Measurements from ENCODE around the gene ITGAE. TPM values are rescaled to one million over a fixed set of nuclear protein-coding genes. Genes with fewer than 3 reads are reported as not detected.

ITGAE gene
- total RNA-seq, 2 experiments from 2014 or later = 48.1 to 52.0 TPM

GRCh38 chr17:3810019-3810418 is 9.0 kb upstream of the ITGAE start:
- Mint-ChIP-seq H3K9me3 (no peaks in the 10 kb centered on the region), H3K27ac (no peak overlapping the region), H3K36me3 (peaks cover 31% of the 10 kb centered on the region), H3K4me3 (no peak overlapping the region), H3K4me1 (peaks cover 5% of the 10 kb centered on the region), H3K27me3 (no peaks in the 10 kb centered on the region)
- DNase-seq = no peak
- no peak for ATAC-seq (ENCODE audit: low read depth)
- POLR2A ChIA-PET = no interaction called here

GRCh38 chr17:3809135-3809534 is 8.1 kb upstream of the ITGAE start:
- POLR2A ChIA-PET = no interaction called here
- Mint-ChIP-seq H3K4me3 (no peak overlapping the region), H3K9me3 (no peaks in the 10 kb centered on the region), H3K36me3 (peaks cover 28% of the 10 kb centered on the region), H3K27ac (no peak overlapping the region), H3K4me1 (peaks cover 10% of the 10 kb centered on the region), H3K27me3 (no peaks in the 10 kb centered on the region)
- no peak for ATAC-seq (ENCODE audit: low read depth)
- DNase-seq = no peak

GRCh38 chr17:3808701-3809100 is 7.7 kb upstream of the ITGAE start:
- POLR2A ChIA-PET = no interaction called here
- peaks cover 12% of the 10 kb centered on the region for H3K4me1 Mint-ChIP-seq
- H3K27me3 Mint-ChIP-seq = no peaks in the 10 kb centered on the region
- no peak for DNase-seq
- no peak overlapping the region for H3K27ac Mint-ChIP-seq
- no peaks in the 10 kb centered on the region for H3K9me3 Mint-ChIP-seq
- H3K4me3 Mint-ChIP-seq = no peak overlapping the region
- H3K36me3 Mint-ChIP-seq = peaks cover 28% of the 10 kb centered on the region
- no peak for ATAC-seq (ENCODE audit: low read depth)

- no peak overlapping the region for H3K4me3 Mint-ChIP-seq
- H3K36me3 Mint-ChIP-seq = peaks cover 20% of the 10 kb centered on the region
- H3K27me3 Mint-ChIP-seq = no peaks in the 10 kb centered on the region
- H3K4me1 Mint-ChIP-seq = peaks cover 18% of the 10 kb centered on the region
- POLR2A ChIA-PET = no interaction called here
- H3K9me3 Mint-ChIP-seq = no peaks in the 10 kb centered on the region
- DNase-seq (no peak), ATAC-seq (ENCODE audit: low read depth) (no peak)
- H3K27ac Mint-ChIP-seq = no peak overlapping the region
Observed at GRCh38 chr17:3805581-3805980, 4.6 kb upstream of the ITGAE start.

GRCh38 chr17:3804503-3804931 is 3.5 kb upstream of the ITGAE start:
- POLR2A ChIA-PET = no interaction called here
- ATAC-seq (ENCODE audit: low read depth) (peak; percentile 72), DNase-seq (no peak)
- H3K36me3 Mint-ChIP-seq = peaks cover 18% of the 10 kb centered on the region
- no peak overlapping the region for H3K4me3 Mint-ChIP-seq
- peaks cover 20% of the 10 kb centered on the region for H3K4me1 Mint-ChIP-seq
- no peaks in the 10 kb centered on the region for H3K27me3 Mint-ChIP-seq
- no peak overlapping the region for H3K27ac Mint-ChIP-seq
- no peaks in the 10 kb centered on the region for H3K9me3 Mint-ChIP-seq

GRCh38 chr17:3803308-3803640 is 2.3 kb upstream of the ITGAE start:
- no peak overlapping the region for H3K27ac Mint-ChIP-seq
- POLR2A ChIA-PET = no interaction called here
- no peaks in the 10 kb centered on the region for H3K9me3 Mint-ChIP-seq
- H3K4me1 Mint-ChIP-seq = peaks cover 22% of the 10 kb centered on the region
- DNase-seq (no peak), ATAC-seq (ENCODE audit: low read depth) (no peak)
- peaks cover 12% of the 10 kb centered on the region for H3K36me3 Mint-ChIP-seq
- H3K27me3 Mint-ChIP-seq = peaks cover 2% of the 10 kb centered on the region
- H3K4me3 Mint-ChIP-seq = no peak overlapping the region

GRCh38 chr17:3802461-3803307 is 1.7 kb upstream of the ITGAE start:
- ATAC-seq (ENCODE audit: low read depth) (no peak), DNase-seq (no peak)
- Mint-ChIP-seq H3K27ac (no peak overlapping the region), H3K4me1 (peaks cover 25% of the 10 kb centered on the region), H3K27me3 (peaks cover 2% of the 10 kb centered on the region), H3K36me3 (peaks cover 9% of the 10 kb centered on the region), H3K4me3 (no peak overlapping the region), H3K9me3 (no peaks in the 10 kb centered on the region)
- POLR2A ChIA-PET = no interaction called here

- POLR2A ChIA-PET = no interaction called here
Observed at GRCh38 chr17:3801792-3802191, 804 bp upstream of the ITGAE start.

GRCh38 chr17:3801347-3801746 is 359 bp upstream of the ITGAE start:
- H3K36me3 Mint-ChIP-seq = peaks cover 2% of the 10 kb centered on the region
- H3K4me1 Mint-ChIP-seq = peaks cover 34% of the 10 kb centered on the region
- no peak overlapping the region for H3K27ac Mint-ChIP-seq
- H3K27me3 Mint-ChIP-seq = peaks cover 4% of the 10 kb centered on the region
- no peaks in the 10 kb centered on the region for H3K9me3 Mint-ChIP-seq
- DNase-seq = no peak
- ATAC-seq (ENCODE audit: low read depth) = no peak
- no peak overlapping the region for H3K4me3 Mint-ChIP-seq
- POLR2A ChIA-PET = interaction anchor here (0.9 kb wide), 1 partner anchor 44 kb away, joined by 3 read pairs; no protein-coding TSS in a partner anchor

More at GRCh38 chr17:3801792-3802191, 804 bp upstream of the ITGAE start:
- no peak for DNase-seq
- Mint-ChIP-seq H3K27me3 (peaks cover 4% of the 10 kb centered on the region), H3K9me3 (no peaks in the 10 kb centered on the region), H3K4me1 (peaks cover 29% of the 10 kb centered on the region), H3K4me3 (no peak overlapping the region), H3K27ac (no peak overlapping the region), H3K36me3 (peaks cover 2% of the 10 kb centered on the region)
- ATAC-seq (ENCODE audit: low read depth) = no peak

- Mint-ChIP-seq H3K4me1 (peaks cover 47% of the 10 kb centered on the region), H3K36me3 (no peaks in the 10 kb centered on the region), H3K4me3 (no peak overlapping the region), H3K9me3 (no peaks in the 10 kb centered on the region), H3K27me3 (peaks cover 4% of the 10 kb centered on the region), H3K27ac (no peak overlapping the region)
- ATAC-seq (ENCODE audit: low read depth) = no peak
- POLR2A ChIA-PET = interaction anchor here (0.6 kb wide), 1 partner anchor 106 kb away, joined by 3 read pairs; no protein-coding TSS in a partner anchor
- DNase-seq = no peak
Observed at GRCh38 chr17:3799181-3799945, 1.6 kb downstream of the ITGAE start.

- H3K4me3 Mint-ChIP-seq = no peak overlapping the region
- H3K36me3 Mint-ChIP-seq = no peaks in the 10 kb centered on the region
- DNase-seq (no peak), ATAC-seq (ENCODE audit: low read depth) (no peak)
- peaks cover 4% of the 10 kb centered on the region for H3K27me3 Mint-ChIP-seq
- POLR2A ChIA-PET = interaction anchor here (0.6 kb wide), 1 partner anchor 29 kb away, joined by 4 read pairs; no protein-coding TSS in a partner anchor
- H3K27ac Mint-ChIP-seq = peak overlapping the region; percentile 69
- no peaks in the 10 kb centered on the region for H3K9me3 Mint-ChIP-seq
- H3K4me1 Mint-ChIP-seq = peaks cover 42% of the 10 kb centered on the region
Observed at GRCh38 chr17:3798273-3799180, 2.5 kb downstream of the ITGAE start.

- Mint-ChIP-seq H3K4me3 (peak overlapping the region; percentile 33), H3K27me3 (peaks cover 17% of the 10 kb centered on the region), H3K36me3 (no peaks in the 10 kb centered on the region), H3K9me3 (no peaks in the 10 kb centered on the region), H3K4me1 (peaks cover 42% of the 10 kb centered on the region), H3K27ac (peak overlapping the region; percentile 63)
- peak; percentile 24 for ATAC-seq (ENCODE audit: low read depth)
- POLR2A ChIA-PET = interaction anchor here (0.9 to 2.0 kb wide), 5 partner anchors 8 to 58 kb away, joined by 3 to 14 read pairs (median 5); no protein-coding TSS in a partner anchor
- DNase-seq = no peak
Observed at GRCh38 chr17:3796822-3797170, 4.2 kb downstream of the ITGAE start.
